IPS DF 4.7 (cell line): ENCODE results near the gene LRWD1.
"Not testable (repeated sequence)": the region's sequence is repeated elsewhere in the genome, so short reads cannot be mapped to it uniquely, and the experiment has no call there.

Source experiments
- DNase-seq: peaks from one replicate; pipeline ENCODE4 v3.0.0-alpha.2; 2013; ENCODE audit warnings: low spot score; ENCODE audit errors: extremely low read depth

LRWD1 gene

DNA sequence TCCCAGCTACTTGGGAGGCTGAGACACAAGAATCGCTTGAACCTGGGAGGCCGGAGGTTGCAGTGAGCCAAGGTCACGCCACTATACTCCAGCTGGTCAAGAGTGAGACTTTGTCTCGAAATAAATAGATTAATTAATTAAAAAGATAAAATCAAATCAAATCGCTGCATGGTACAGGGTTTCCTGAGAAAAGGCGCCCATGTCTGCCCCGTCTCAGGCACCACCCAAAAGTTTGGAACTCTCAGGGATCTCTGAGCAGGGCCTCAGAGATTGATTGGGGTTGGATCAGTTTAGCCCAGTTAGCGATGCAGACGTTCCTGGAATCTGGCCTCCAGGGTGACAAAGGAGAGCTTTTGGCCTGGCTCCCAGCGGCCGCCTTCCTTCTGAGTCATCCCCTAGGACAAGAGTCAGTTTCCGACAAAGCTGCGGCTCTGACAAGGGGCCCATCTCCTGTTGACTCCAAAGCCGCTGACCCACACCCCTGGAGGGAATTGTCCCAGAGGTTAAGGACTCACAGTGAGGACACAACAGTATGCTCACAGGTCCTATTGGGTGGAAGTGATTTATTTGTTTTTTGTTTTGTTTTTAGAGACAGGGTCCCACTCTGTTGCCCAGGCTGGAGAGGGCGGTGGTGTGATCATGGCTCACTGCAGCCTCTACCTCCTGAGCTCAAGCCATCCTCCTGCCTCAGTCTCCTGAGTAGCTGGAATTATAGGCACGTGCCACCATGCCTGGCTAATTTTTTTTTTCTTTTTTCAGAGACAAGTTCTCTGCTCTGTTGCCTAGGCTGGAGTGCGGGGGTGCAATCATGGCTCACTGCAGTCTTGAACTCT, 24.6 kb upstream of the LRWD1 start:
- DNase-seq: no peak

DNA sequence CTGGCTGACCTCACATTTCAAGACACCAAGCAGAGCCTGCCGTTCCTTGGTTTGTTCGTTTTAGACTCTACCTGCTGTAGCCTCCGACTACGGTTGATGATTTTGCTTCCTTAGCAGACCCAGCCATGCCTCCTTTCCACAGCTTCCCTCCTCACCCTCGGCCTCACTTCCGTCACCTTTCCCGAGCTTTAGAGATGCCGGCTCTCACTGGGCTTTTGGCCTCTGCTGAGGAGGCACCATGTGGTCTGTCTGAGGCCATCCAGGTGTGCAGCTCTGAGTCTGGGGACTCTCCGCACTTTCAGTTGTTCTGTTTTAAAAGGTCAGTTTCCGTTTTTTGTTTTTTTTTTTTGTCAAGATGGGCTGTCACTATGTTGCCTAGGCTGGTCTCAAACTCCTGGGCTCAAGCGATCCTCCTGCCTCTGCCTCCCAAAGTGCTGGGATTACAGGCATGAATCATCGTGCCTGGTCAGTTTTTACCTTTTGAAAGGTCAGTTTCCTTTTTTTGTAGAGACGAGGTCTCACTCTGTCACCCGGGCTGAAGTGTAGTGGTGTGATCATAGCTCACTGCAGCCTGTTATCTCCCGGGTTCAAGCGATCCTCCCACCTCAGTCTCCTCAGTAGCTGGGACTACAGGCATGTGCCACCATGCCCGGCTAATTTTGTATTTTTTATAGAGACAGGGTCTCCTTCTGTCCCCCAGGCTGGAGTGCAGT, 19.7 kb upstream of the LRWD1 start:
- no peak for DNase-seq

DNA sequence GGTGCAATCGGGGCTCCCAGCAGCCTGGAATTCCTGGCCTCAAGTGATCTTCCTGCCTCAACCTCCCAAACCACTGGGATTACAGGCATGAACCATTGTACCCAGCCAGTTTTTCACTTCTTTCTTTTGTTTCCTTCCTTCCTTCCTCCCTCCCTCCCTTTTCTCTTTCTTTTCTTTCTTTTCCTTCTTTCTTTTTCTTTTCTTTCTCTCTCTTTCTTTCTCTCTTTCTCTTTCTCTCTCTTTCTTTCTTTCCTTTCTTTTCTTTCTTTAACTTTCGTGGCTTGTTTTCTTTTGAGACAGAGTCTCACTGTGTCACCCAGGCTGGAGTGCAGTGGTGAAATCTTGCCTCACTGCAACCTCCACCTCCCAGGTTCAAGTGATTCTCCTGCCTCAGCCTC, 19.1 kb upstream of the LRWD1 start:
- DNase-seq: no peak

DNA sequence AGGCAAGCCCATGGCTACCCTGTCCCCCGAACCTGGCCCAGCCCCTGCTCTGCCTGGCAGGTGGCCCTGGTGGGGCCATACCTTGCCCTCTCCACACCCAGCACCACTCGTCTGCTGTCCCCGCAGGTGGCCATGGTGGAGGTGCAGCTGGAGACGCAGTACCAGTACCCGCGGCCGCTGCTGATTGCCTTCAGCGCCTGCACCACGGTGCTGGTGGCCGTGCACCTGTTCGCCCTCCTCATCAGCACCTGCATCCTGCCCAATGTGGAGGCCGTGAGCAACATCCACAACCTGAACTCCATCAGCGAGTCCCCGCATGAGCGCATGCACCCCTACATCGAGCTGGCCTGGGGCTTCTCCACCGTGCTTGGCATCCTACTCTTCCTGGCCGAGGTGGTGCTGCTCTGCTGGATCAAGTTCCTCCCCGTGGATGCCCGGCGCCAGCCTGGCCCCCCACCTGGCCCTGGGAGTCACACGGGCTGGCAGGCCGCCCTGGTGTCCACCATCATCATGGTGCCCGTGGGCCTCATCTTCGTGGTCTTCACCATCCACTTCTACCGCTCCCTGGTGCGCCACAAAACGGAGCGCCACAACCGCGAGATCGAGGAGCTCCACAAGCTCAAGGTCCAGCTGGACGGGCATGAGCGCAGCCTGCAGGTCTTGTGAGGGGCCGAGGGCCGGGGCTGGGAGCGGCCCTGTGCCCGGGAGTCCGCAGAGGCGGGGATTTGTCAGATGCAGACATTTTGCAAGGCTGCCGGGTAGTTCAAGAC, 18.2 kb upstream of the LRWD1 start:
- no peak for DNase-seq

DNA sequence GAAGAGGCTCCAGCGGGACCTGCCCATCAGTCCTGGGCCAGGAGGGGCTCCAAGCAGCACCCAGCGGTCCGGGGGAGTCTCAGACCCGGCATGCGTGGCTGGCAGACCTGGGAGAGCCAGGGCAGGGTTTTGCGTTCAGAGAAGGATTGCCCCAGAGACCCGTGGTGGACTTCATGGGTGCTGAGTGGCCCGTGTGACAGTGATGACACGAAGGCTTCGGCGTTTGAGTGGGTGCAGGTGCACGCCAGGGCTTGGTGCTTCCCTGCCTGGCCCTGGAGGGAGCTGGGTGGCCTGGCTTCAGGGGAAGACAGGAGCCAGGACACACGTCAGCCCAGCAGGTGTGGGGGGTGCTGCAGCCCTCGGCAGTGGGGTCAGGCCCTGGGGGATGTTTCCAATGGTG, 17.5 kb upstream of the LRWD1 start:
- no peak for DNase-seq

DNA sequence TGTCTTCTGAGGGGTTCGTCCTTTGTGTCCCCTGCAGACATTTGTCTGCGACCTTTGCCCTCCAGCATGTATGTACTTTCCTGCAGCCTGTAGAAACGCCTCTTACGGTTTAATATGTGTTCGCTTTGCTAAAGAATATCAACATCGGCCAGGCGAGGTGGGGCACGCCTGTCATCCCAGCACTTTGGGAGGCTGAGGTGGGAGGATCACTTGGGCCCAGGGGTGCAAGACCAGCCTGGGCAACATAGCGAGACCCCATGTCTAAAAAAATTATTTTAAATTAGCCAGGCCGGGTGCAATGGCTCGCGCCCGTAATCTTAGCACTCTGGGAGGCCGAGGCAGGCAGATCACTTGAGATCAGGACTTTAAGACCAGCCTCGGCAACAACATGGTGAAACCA, 15.6 kb upstream of the LRWD1 start:
- no peak for DNase-seq

DNA sequence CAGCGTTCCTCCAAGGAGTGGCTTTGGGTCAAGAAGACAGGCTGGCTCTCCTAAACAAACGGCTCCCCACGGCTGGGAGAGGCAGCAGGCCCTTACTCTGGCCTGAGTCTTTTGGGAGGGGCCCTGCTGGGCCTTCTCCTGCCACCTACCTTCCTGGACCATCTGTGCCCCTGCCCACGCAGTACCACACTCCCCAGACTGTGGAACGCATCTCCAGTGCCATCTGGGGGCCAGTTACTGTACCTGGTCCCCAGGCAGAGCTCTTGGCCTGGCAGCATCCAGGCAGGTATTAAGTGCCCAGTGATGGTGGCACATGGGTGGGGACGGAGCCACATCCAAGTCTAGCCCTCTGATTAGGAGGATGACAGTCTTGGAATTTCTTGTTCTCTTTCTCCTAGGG, 14.5 kb upstream of the LRWD1 start:
- DNase-seq: no peak

DNA sequence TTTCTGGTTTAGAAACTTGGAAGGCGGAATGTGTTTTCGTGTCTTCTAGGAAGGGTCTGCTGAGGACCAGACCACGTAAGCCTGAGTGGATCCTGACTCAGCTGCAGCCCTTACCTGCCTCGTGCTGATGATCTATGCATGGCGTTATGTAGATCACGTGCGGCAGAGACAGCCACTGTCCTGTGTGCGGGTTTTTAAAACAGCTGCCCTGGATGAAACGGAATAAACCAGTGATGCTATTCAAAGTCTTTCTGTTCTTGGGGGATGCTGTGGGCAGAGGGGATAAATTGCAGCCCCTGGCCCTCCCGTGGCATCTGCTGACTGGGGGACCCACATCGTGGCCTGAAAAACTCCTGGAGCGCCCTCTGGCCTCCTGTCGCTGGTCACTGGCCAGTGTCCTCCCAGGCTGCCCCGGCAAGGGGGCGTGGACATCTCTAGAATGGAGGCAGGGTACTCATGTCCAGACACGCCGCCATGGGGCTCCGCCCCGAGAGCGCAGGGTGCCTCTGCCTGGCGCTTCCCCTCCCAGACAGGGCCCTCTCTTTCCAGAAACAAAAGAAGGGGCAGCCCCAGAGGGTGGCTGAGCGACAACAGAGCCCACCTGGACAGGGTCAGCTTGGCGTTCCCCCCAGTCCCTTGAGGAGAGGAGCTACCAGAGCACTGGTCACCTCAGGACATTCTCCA, 13.3 kb upstream of the LRWD1 start:
- no peak for DNase-seq

DNA sequence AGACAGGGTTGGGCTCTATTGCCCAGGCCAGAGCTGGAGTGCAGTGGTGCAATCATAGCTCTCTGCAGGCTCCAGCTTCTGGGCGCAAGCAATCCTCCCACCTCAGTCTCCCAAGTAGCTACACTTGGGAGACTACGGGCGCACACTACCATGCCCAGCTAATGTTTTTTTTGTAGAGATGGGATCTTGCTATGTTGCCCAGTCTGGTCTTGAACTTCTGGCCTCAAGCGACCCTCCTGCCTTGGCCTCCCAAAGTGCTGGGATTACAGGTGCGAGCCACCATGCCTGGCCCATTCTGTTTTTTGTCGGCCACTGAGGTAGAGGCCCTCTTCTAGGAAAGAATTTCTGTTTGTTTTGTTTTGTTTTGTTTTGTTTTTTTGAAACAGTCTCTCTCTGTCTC, 12.3 kb upstream of the LRWD1 start:
- no peak for DNase-seq

DNA sequence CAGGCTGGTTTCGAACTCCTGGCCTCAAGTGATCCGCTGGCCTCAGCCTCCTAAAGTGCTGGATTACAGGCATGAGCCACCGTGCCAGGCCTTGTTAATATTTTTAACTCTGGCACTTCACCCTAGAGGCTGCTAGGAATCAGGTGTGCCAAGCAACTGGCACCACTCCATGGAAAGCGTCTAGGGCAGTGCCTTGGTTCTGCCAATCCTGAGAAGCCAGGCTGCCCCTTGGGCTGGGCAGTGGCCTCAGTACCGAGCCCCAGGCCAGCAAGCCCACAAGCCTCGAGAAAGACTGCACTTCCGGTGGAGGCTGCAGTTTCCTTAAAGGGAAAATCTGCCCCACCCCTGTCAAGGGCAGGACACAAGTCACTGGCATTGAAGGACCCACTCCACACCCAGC, 11.5 kb upstream of the LRWD1 start:
- no peak for DNase-seq

DNA sequence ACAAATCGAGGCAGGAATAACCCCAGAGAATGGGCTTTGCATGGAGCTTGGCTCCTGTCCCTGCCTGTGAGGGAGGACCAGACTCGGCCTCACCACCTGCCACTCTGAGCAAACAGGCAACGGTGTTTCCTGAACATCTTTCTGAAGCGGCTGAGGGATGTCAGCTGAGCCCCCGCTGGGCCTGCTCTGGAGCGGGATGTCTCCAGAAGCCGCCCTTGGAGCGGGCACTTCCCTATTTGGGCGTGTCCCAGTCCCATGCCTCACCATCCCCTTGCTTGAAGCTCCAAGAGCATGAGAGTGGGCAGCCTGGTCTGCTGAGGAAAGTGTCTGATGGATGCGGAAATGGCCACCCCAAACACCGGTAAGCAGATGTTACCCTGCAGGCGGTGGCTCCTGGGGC, 10.3 kb upstream of the LRWD1 start:
- no peak for DNase-seq

DNA sequence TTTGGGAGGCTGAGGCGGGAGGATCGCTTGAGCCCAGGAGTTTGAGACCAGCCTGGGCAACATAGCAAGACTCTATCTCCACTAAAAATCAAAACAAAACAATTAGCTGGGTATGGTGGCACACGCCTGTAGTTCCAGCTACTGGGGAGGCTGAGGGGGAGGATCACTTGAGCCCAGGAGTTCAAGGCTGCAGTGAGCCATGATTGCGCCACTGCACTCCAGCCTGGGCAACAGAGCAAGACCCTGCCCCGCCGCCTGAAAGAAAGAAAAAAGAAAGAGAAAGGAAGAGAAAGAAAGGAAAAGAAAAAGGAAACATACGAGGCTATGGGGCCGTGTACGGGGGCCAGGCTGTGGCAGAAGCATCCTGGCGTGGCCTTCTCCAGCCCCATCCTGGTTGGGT, 9.9 kb upstream of the LRWD1 start:
- not testable (repeated sequence) for DNase-seq

DNA sequence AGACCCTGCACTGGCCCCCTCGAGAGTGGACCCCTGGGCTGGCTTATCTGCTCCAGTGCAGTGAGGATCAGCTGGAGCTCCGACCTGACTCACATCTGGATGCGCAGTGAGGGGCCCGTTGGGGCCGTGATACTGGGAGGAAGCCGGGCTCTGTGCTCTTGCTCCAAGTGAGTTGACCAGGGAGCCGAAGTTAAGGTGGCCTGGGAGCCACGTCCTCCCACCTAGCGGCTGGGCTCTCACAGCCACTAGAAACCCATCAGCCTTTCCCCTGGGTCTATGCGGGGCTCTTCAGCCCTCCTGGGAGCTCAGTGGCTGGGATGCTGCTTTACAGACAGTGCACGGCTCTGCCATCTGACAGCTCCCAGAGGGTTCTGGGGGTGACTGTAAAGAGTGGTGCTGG, 9.2 kb upstream of the LRWD1 start:
- DNase-seq: no peak

DNA sequence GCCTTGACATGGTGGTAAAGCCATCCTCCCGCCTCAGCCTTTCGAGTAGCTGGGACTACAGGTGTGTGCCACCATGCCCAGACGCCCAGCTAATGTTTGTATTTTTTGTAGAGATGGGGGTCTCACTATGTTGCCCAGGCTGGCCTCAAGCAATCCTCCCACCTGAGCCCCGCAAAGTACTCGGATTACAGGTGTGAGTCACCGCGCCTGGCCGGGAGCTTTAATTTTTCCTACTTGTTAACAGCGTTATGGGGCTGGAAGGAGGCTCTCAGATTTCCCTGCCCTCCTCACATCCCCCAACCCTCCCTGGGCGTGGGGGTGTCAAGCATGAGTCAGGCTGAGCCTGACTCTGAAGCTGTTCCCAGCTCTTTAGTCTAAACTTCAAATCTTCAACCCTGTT, 8.5 kb upstream of the LRWD1 start:
- no peak for DNase-seq

DNA sequence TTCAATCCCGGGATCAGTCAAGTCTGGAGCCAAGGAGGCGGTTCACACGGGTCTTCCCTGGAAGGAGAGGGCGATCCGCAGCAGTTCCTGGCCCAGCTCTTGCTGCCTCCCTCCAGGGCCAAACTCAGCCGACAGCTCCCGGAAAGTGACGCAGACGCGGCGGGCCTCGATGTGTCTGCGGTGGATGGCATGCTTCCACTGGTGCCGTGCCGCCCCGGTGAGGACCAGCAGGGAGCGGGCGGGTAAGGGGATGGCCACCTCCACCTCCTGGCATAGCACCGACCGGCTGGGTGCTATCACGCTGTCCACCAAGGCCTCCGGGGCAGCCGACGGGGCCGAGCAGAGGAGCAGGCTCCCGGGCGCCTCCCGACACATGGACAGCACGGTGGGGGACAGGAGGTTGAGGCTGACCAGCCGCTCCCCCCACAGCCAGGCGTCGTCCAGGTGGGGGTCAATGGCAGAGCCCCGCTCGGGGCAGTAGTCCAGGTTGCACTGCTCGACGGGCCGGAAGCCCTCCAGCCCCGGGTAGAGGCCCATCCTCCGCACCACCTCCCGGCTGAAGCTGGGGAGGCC, 7.3 kb upstream of the LRWD1 start:
- DNase-seq: no peak

DNA sequence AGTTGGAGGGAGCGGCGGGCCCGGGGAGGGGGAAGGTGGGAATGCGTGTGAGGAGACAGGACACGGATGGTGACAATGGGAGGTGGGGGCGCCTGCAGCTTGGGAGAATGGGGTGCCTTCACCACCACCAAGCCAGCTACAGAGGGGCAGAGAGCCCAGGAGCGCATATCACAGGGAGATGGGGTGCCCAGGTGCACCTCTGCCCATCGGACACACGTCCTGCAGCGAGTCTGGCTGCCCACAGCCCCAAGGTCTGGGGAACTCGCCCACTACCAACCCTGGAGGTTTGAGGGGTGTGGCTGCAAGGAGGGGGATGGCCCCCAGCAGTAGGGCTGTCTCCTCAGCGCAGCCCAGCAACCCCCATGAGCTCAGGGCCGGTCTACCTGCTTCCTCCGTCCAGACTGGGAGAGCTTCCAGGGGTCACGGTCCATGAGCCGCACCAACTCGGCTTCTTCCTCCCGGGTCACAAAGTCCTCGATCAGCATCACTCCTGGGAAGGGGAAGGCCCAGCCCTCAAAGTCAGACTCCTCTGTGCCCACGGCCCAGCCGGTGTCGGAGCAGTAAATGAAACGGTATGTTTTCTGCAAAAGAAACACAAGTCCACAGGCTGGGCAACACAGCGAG, 5.5 kb upstream of the LRWD1 start:
- no peak for DNase-seq

DNA sequence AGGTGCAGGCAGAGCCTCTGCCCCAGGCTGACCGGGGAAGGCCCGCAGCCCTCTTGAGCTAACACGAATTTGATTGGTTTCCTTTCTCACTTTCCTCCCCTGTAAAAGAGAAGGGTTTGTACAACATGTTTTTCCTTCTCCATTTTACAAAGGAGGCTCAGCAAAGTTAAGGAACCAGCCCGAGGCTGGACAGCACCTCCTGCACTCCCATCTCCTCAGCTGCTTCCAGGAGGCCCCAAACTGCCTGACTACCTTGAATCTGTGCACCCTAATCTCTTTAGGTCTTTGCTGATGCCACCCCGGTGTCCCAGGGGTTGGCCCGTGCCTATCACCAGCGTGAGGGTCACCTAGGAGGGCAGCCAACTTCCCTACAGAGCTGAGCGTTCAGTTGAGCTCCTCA, 4.3 kb upstream of the LRWD1 start:
- no peak for DNase-seq

DNA sequence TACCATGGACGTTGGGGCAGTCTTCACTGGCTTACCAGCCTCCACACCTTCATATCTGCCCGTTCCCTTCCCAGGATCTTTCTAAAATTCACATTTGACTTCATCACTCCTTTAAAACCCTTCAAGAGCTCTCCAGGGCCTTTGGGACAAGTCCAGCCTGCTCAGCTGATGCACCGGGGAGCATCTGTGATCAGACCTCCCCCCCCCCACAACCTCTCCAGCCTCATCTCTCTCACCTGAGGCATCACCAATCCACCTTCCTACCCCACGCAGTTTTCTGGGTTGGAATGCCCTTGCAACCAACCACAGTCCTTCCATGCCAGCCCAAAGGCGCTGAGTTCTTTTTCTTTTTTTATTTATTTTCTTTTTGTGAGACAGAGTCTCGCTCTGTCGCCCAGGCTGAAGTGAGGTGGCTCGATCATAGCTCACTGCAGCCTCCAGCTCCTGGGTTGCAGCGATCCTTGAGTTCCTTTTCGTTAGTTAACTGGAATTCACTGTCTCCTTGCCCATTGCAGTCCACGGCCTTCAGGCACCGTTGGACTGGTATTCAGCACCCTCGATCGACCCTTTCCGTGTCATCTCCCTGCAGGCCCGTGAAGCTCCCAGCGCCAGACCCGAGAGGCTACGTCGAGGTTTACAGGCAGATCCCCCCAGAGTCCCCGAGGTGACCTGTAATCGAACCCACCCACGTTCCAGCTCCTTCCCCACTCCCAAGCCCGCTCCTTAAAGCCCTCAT, 775 bp upstream of the LRWD1 start:
- no peak for DNase-seq

DNA sequence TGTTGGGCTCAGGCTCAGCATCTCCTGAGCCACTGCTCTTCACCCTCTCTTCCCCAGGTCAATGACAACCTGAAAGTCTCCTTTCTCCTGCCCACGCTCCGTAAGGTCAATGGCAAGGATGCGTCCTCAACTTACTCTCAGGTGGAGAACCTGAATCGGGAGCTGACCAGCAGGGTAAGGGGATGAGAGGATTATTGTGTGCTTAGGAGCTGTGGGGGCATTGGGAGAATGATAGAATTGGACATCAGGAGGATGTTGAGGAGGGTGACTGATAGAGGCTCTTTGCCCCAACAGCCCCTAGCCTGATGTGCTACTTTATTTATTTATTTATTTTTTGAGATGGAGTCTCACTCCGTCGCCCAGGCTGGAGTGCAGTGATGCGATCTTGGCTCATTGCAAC, 1.3 kb downstream of the LRWD1 start:
- DNase-seq: no peak
